ENCODE data around the gene RAET1L.

Gene RAET1L

GRCh38 chr6:150043096-150043495, 17.8 kb upstream of the RAET1L start:
- Histone ChIP-seq H3K36me3 (ENCODE audit: control insufficient read depth, insufficient read depth, low read length) (no peaks in the 10 kb centered on the region), H3K4me3 (replicated peaks; ENCODE audit: low read depth, low read length) (no peak overlapping the region), H3K27me3 (replicated peaks; ENCODE audit: control insufficient read depth, insufficient read depth, low read length) (peaks cover 1% of the 10 kb centered on the region)
- DNase-seq (ENCODE audit: extremely low read depth, insufficient read length): no peak
- no peak for TF ChIP-seq CTCF (IDR thresholded peaks at IDR 0.05; ENCODE audit: insufficient read depth, low read length, poor library complexity, severe bottlenecking)

GRCh38 chr6:150038202-150039062, 13.1 kb upstream of the RAET1L start:
- H3K36me3 ChIP-seq (ENCODE audit: control insufficient read depth, insufficient read depth, low read length): no peaks in the 10 kb centered on the region
- H3K27me3 ChIP-seq (replicated peaks; ENCODE audit: control insufficient read depth, insufficient read depth, low read length): peaks cover 2% of the 10 kb centered on the region
- no peak for TF ChIP-seq CTCF (IDR thresholded peaks at IDR 0.05; ENCODE audit: insufficient read depth, low read length, poor library complexity, severe bottlenecking)
- no peak overlapping the region for H3K4me3 ChIP-seq (replicated peaks; ENCODE audit: low read depth, low read length)
- no peak for DNase-seq (ENCODE audit: extremely low read depth, insufficient read length)

- no peak for DNase-seq (ENCODE audit: extremely low read depth, insufficient read length)
- TF ChIP-seq CTCF (IDR thresholded peaks at IDR 0.05; ENCODE audit: insufficient read depth, low read length, poor library complexity, severe bottlenecking): no peak
- Histone ChIP-seq H3K4me3 (replicated peaks; ENCODE audit: low read depth, low read length) (no peak overlapping the region), H3K27me3 (replicated peaks; ENCODE audit: control insufficient read depth, insufficient read depth, low read length) (peaks cover 2% of the 10 kb centered on the region), H3K36me3 (ENCODE audit: control insufficient read depth, insufficient read depth, low read length) (no peaks in the 10 kb centered on the region)
Observed at GRCh38 chr6:150037526-150038201, 12.3 kb upstream of the RAET1L start.

- TF ChIP-seq CTCF (IDR thresholded peaks at IDR 0.05; ENCODE audit: insufficient read depth, low read length, poor library complexity, severe bottlenecking): no peak
- DNase-seq (ENCODE audit: extremely low read depth, insufficient read length): no peak
- peaks cover 2% of the 10 kb centered on the region for H3K27me3 ChIP-seq (replicated peaks; ENCODE audit: control insufficient read depth, insufficient read depth, low read length)
- H3K4me3 ChIP-seq (replicated peaks; ENCODE audit: low read depth, low read length): no peak overlapping the region
- no peaks in the 10 kb centered on the region for H3K36me3 ChIP-seq (ENCODE audit: control insufficient read depth, insufficient read depth, low read length)
Observed at GRCh38 chr6:150036081-150036480, 10.7 kb upstream of the RAET1L start.

- TF ChIP-seq CTCF (IDR thresholded peaks at IDR 0.05; ENCODE audit: insufficient read depth, low read length, poor library complexity, severe bottlenecking): no peak
- H3K36me3 ChIP-seq (ENCODE audit: control insufficient read depth, insufficient read depth, low read length): no peaks in the 10 kb centered on the region
- peaks cover 4% of the 10 kb centered on the region; the same call in 1 of the 2 replicates for H3K27me3 ChIP-seq (replicated peaks; ENCODE audit: control insufficient read depth, insufficient read depth, low read length)
- no peak overlapping the region for H3K4me3 ChIP-seq (replicated peaks; ENCODE audit: low read depth, low read length)
- no peak for DNase-seq (ENCODE audit: extremely low read depth, insufficient read length)
Observed at GRCh38 chr6:150033207-150033771, 8.0 kb upstream of the RAET1L start.
